ENCODE results near the gene RORB. TPM values are rescaled to one million over a fixed set of nuclear protein-coding genes. Genes with fewer than 3 reads are reported as not detected.

RORB gene
- total and polyA plus RNA-seq, 12 donors, result 0.28 to 8.8 (median 3.7) TPM

DNA sequence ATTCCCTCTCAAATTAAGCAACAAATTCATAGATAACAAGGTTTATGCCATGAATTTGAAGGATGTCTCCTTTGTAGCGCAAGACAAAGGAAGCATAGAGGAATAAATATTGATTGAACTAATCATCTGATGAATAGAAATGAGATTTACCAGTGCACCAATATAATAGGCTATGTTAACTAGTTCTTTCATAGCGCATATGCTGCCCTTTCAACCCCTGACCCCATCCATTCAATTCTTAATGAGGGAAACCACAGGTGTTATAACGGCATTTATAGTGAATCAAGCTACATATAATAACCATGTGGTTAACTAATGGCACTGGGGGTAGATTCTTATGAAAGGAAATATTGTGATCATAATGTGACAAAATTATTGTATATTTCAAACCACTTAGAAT is 6.5 kb downstream of the RORB start:
- WGBS, 4 donors, result 89 to 96% (median 95%) methylated on average over 3 of the region's 3 CpGs
- no peak overlapping the region for H3K27ac ChIP-seq
- H3K36me3 ChIP-seq (replicated peaks in 1 of 2), result no peaks in the 10 kb centered on the region
- no peak overlapping the region for H3K4me3 ChIP-seq
- no peaks in the 10 kb centered on the region for H3K9me3 ChIP-seq (replicated peaks in 1 of 3)
- intact Hi-C loops (cut with DNase I), result no loop called here
- peaks cover 3% of the 10 kb centered on the region for H3K27me3 ChIP-seq
- no peak for TF ChIP-seq POLR2A (IDR thresholded peaks at IDR 0.05)
- TF ChIP-seq CTCF (IDR thresholded peaks at IDR 0.05), result no peak
- H3K4me1 ChIP-seq (replicated peaks in 1 of 2), result peaks cover 0 to 15% of the 10 kb centered on the region in 2 donors
- no peak for DNase-seq

GRCh38 chr9:74511333-74511732 is 14.2 kb downstream of the RORB start:
- TF ChIP-seq POLR2A (IDR thresholded peaks at IDR 0.05) (no peak), CTCF (IDR thresholded peaks at IDR 0.05) (no peak)
- intact Hi-C loops (cut with DNase I), result no loop called here
- H3K4me3 ChIP-seq, result no peak overlapping the region
- H3K27me3 ChIP-seq, result no peaks in the 10 kb centered on the region
- DNase-seq, result no peak
- H3K9me3 ChIP-seq (replicated peaks in 1 of 3), result no peaks in the 10 kb centered on the region
- no peak overlapping the region for H3K27ac ChIP-seq
- 86 to 92% (median 87%) methylated on average over 2 of the region's 2 CpGs for WGBS, 4 donors
- no peaks in the 10 kb centered on the region for H3K4me1 ChIP-seq (replicated peaks in 1 of 2)
- H3K36me3 ChIP-seq (replicated peaks in 1 of 2), result no peaks in the 10 kb centered on the region

- Histone ChIP-seq H3K4me1 (replicated peaks in 1 of 2) (no peaks in the 10 kb centered on the region), H3K4me3 (no peak overlapping the region), H3K27me3 (no peaks in the 10 kb centered on the region), H3K36me3 (replicated peaks in 1 of 2) (no peaks in the 10 kb centered on the region), H3K27ac (no peak overlapping the region), H3K9me3 (replicated peaks in 1 of 3) (no peaks in the 10 kb centered on the region)
- intact Hi-C loops (cut with DNase I), result no loop called here
- DNase-seq, result no peak
- 85 to 89% (median 88%) methylated on average over 1 of the region's 1 CpG for WGBS, 4 donors
- TF ChIP-seq POLR2A (IDR thresholded peaks at IDR 0.05) (no peak), CTCF (IDR thresholded peaks at IDR 0.05) (no peak)
Measured at GRCh38 chr9:74512416-74512815, 15.3 kb downstream of the RORB start.

- Histone ChIP-seq H3K9me3 (replicated peaks in 1 of 3) (no peaks in the 10 kb centered on the region), H3K36me3 (replicated peaks in 1 of 2) (no peaks in the 10 kb centered on the region), H3K27me3 (no peaks in the 10 kb centered on the region), H3K4me3 (no peak overlapping the region), H3K27ac (no peak overlapping the region), H3K4me1 (replicated peaks in 1 of 2) (no peaks in the 10 kb centered on the region)
- no peak for DNase-seq
- 85 to 90% (median 88%) methylated on average over 4 of the region's 4 CpGs for WGBS, 4 donors
- TF ChIP-seq POLR2A (IDR thresholded peaks at IDR 0.05) (no peak), CTCF (IDR thresholded peaks at IDR 0.05) (no peak)
- intact Hi-C loops (cut with DNase I), result no loop called here
Measured at GRCh38 chr9:74513221-74513620, 16.1 kb downstream of the RORB start.

Measured in adrenal gland (tissue), 12 donors.